ENCODE results near the gene A2ML1. TPM values are rescaled to one million over a fixed set of nuclear protein-coding genes. Genes with fewer than 3 reads are reported as not detected.

Gene A2ML1
- total RNA-seq (not detected), polyA plus RNA-seq (ENCODE audit: insufficient read depth, low read depth, low replicate concordance) (not detected)
- long read RNA-seq, donor 1: 0 reads
- long read RNA-seq, donor 2: 0 reads
- long read RNA-seq, donor 3: 0 reads
- long read RNA-seq, donor 4: 0 reads
- long read RNA-seq, donor 5: 0 reads
- long read RNA-seq, donor 6: 0 reads
- long read RNA-seq, donor 7, partial matches to known transcripts: 0 of 1 reads
- long read RNA-seq, donor 7, other reads (novel, unspliced or antisense): 1 of 1 reads
- long read RNA-seq, donor 8: 0 reads
- long read RNA-seq, donor 9: 0 reads
- long read RNA-seq, donor 10: 0 reads

- Histone ChIP-seq H3K9me3 (ENCODE audit: control insufficient read depth in 2 of 3, insufficient read depth in 1 of 3, low read length in 3 of 3) (no peaks in the 10 kb centered on the region), H3K4me1 (ENCODE audit: control insufficient read depth in 2 of 3, insufficient read depth in 2 of 3, low read depth in 1 of 3, low read length in 3 of 3) (no peaks in the 10 kb centered on the region), H3K4me3 (ENCODE audit: low read length in 3 of 3) (no peak within 1 kb of the TSS), H3K9ac (ENCODE audit: low read length in 3 of 3) (no peak within 1 kb of the TSS), H3K27ac (ENCODE audit: low read depth in 2 of 2, low read length in 2 of 2) (no peak within 1 kb of the TSS), H3K27me3 (ENCODE audit: control insufficient read depth, insufficient read depth, low read length) (no peaks in the 10 kb centered on the region), H3K36me3 (ENCODE audit: control insufficient read depth in 2 of 3, insufficient read depth in 3 of 3, low read length in 3 of 3) (no peaks in the 10 kb centered on the region)
- intact Hi-C loops (cut with DNase I): loop anchor here (10.0 kb wide), 1 partner anchor 137 kb away; no protein-coding TSS in a partner anchor
- no peak for TF ChIP-seq CTCF (IDR thresholded peaks at IDR 0.05; ENCODE audit: borderline replicate concordance, extremely low read depth, insufficient read depth)
- DNase-seq: no peak
- no peak for FAIRE-seq
Measured at GRCh38 chr12:8822298-8822697, at the start of gene A2ML1. A2ML1 (plus strand) TSS chr12:8822621; CDS start chr12:8822652, 31 bp downstream.

GRCh38 chr12:8773461-8773860 lies 49.0 kb upstream of the A2ML1 start:
- peak in 4 of 5 donors; percentile 27 to 75 (median 44) for DNase-seq
- intact Hi-C loops (cut with DNase I): no loop called here

GRCh38 chr12:8779281-8779680 lies 43.1 kb upstream of the A2ML1 start:
- FAIRE-seq: no peak
- no peak for TF ChIP-seq CTCF (IDR thresholded peaks at IDR 0.05; ENCODE audit: borderline replicate concordance, extremely low read depth, insufficient read depth)
- Histone ChIP-seq H3K27me3 (ENCODE audit: control insufficient read depth, insufficient read depth, low read length) (no peaks in the 10 kb centered on the region), H3K4me1 (ENCODE audit: control insufficient read depth in 2 of 3, insufficient read depth in 2 of 3, low read depth in 1 of 3, low read length in 3 of 3) (no peaks in the 10 kb centered on the region), H3K9ac (ENCODE audit: low read length in 3 of 3) (no peak overlapping the region), H3K27ac (ENCODE audit: low read depth in 2 of 2, low read length in 2 of 2) (no peak overlapping the region), H3K9me3 (ENCODE audit: control insufficient read depth in 2 of 3, insufficient read depth in 1 of 3, low read length in 3 of 3) (no peaks in the 10 kb centered on the region), H3K4me3 (ENCODE audit: low read length in 3 of 3) (no peak overlapping the region), H3K36me3 (ENCODE audit: control insufficient read depth in 2 of 3, insufficient read depth in 3 of 3, low read length in 3 of 3) (no peaks in the 10 kb centered on the region)
- intact Hi-C loops (cut with DNase I): no loop called here
- DNase-seq: no peak

More at GRCh38 chr12:8773461-8773860, 49.0 kb upstream of the A2ML1 start:
- no peaks in the 10 kb centered on the region for H3K4me1 ChIP-seq (ENCODE audit: control insufficient read depth in 2 of 3, insufficient read depth in 2 of 3, low read depth in 1 of 3, low read length in 3 of 3)
- no peak overlapping the region for H3K27ac ChIP-seq (ENCODE audit: low read depth in 2 of 2, low read length in 2 of 2)
- H3K27me3 ChIP-seq (ENCODE audit: control insufficient read depth, insufficient read depth, low read length): no peaks in the 10 kb centered on the region
- TF ChIP-seq CTCF (IDR thresholded peaks at IDR 0.05; ENCODE audit: borderline replicate concordance, extremely low read depth, insufficient read depth): no peak
- peaks cover 0 to 2% (median 0%) of the 10 kb centered on the region in 3 donors for H3K36me3 ChIP-seq (ENCODE audit: control insufficient read depth in 2 of 3, insufficient read depth in 3 of 3, low read length in 3 of 3)
- no peak overlapping the region for H3K9ac ChIP-seq (ENCODE audit: low read length in 3 of 3)
- no peak for FAIRE-seq
- no peaks in the 10 kb centered on the region for H3K9me3 ChIP-seq (ENCODE audit: control insufficient read depth in 2 of 3, insufficient read depth in 1 of 3, low read length in 3 of 3)
- H3K4me3 ChIP-seq (ENCODE audit: low read length in 3 of 3): no peak overlapping the region

Measured in kidney (tissue), 22 donors.